Cerebellar nuclear complex (tissue), 1 donor: ENCODE results near the gene COL4A5.
"Not testable (repeated sequence)": the region's sequence is repeated elsewhere in the genome, so short reads cannot be mapped to it uniquely, and the experiment has no call there.

Experiments used
- DNase-seq, 2 experiments: peaks; one replicate each; lab custom pipeline; 2025; lab: John Stamatoyannopoulos, UW

COL4A5 gene

GRCh38 chrX:108439426-108439942 lies at the start of gene COL4A5:
TSS of gene COL4A5 (plus strand) at chrX:108439838. CDS start at chrX:108440126, 288 bp downstream.
- DNase-seq = no peak

DNA sequence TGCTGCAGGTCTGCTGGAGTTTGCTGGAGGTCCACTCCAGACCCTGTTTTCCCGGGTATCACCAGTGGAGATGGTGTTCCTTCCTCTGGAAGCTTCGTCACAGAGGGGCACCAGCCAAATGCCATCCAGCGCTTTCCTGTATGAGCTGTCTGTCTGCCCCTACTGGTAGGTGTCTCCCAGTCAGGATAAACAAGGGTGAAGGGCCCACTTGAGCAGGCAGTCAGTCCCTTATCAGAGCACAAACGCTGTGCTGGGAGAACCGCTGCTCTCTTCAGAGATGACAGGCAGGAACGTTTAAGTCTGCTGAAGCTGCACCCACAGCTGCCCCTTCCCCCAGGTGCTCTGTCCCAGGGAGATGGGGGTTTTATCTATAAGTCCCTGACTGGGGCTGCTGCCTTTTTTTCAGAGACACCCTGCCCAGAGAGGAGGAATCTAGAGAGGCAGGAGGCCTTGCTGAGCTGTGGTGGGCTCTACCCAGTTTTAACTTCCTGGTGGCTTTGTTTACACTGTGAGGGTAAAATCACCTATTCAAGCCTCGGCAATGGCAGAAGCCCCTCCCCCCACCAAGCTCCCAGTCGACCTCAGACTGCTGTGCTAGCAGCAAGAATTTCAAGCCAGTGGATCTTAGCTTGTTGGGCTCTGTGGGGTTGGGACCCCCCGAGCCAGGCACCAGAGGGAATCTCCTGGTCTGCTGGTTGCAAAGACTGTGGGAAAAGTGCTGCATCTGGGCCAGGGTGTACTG lies 48.5 kb upstream of the COL4A5 start:
- not testable (repeated sequence) for DNase-seq

DNA sequence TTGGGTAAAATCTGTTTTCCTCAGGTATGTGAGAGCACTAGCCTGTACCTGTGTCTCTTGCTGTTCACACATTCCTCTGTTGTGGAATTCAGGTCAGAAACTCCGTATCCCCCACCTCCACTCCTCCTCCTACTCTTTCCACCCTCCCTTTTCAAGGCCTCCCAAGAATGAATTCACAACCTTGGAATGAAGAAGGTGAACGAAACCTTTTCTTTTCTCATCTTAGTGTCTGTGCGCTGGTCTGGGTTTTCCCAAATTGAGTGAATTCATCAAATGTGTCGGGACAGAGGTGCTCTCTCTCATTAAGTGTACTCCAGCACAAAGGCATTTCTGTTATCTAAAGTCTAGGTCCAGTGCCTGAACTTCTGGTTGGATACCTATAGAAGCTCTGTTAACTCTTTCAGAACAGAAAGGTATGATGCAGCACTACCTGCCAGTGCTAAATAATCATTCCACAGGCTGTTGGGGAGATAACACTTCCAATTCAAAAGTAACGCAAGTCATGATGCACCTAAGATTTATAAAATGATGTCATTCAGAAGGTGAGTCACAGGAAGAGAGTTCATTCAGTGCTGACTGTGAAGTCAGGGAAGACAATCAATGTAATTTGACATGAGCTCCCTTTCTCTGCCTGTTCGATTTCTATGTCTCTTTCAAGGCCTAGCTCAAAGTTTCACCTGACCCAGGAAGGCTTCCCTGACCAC lies 43.3 kb upstream of the COL4A5 start:
- DNase-seq = no peak

GRCh38 chrX:108396986-108397385 lies 42.7 kb upstream of the COL4A5 start:
- no peak for DNase-seq

GRCh38 chrX:108397627-108398391 lies 41.8 kb upstream of the COL4A5 start:
- no peak for DNase-seq

DNA sequence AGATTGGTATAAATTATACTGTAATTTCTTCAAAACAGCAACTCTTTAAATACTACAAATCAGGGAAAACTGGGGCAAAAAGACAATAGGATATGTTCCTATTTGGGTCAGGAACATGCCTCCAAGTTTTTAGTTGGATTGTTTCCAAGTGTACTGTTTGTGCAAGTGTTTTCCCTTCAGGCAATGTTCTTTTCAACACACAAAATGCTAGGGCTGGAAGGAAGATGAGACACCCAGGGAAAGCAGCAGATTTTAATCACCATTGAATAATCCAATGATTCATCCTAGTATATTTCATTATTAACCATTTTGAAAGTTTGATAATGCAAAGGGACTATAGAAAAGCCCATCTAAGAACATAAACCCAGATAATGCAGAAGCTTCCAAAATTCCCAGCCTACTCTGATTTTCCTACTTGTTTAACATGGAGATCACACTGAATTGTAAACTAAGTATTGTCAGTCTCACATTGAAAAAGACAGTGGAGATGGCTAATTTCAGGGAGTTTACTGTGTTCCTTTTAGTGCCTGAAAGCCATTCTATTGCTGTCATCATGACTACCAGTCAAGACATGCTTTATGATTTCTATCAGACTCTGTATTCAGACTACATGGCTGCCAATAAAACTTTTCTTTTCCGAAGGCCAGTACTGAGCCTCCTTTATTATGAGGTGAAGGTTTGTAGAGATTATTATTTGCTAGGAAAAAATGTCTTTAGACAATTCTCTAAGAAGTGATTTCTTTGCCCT lies 40.0 kb upstream of the COL4A5 start:
- no peak for DNase-seq

DNA sequence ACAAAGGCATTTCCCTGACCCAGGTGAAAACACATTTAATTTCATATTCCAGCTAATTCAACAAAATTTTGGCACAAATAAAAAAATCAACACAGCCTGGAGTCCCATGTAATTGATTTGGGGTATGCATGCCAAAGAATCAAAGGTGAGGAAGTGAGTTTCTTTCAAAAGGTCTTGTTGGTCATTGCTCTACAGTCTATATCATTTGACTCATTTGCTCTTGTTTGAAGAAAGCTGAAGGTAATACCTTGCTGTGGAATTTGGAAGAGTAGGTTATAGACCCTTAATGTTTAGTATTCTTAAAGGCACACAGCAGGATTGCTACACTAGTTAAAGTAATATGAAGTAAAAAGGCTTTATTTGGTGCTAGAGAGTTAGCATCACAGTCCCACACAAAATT lies 26.9 kb upstream of the COL4A5 start:
- no peak for DNase-seq

DNA sequence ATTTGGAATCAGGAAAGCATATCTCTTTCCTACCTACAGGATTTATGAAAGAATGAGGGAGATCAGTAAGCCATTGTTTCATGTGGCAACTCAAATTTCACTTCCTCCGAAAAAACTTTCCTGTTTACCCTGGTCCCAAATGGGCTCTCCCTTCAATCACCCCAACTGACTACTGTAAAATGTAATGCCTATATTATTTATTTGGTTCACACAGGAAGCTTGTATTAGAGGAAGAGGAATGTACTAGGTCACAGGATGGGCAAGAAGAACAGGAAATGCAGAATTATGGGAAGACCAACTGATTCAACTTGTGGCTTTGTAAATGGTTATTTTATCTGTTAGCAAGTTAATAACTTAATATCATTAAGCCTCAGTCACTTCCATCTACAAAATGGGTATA lies 24.5 kb upstream of the COL4A5 start:
- DNase-seq = no peak

GRCh38 chrX:108415891-108416290 lies 23.7 kb upstream of the COL4A5 start:
- DNase-seq = no peak

GRCh38 chrX:108417257-108417656 lies 22.4 kb upstream of the COL4A5 start:
- no peak for DNase-seq

- DNase-seq = no peak
Observed at GRCh38 chrX:108419401-108419800, 20.2 kb upstream of the COL4A5 start.

DNA sequence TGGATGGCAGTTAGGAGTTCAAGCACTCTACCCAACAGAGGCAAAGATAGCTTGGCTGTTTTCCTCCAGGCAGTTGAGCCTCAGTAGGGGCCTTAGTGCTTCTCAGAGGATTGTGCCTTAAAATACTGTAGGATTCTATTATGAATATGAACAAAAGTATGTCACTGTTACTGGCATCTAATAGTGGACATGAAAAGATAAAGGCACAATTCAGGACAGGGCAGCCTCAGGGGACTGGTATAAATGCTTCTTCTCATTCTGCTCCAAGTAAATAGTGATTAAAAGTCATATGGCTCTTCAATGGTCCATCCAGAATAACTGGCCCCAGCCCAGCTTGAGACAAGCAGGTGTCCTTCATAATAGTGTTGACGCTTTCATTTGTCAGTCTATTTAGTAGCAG lies 19.2 kb upstream of the COL4A5 start:
- no peak for DNase-seq

GRCh38 chrX:108426262-108426661 lies 13.4 kb upstream of the COL4A5 start:
- no peak for DNase-seq

DNA sequence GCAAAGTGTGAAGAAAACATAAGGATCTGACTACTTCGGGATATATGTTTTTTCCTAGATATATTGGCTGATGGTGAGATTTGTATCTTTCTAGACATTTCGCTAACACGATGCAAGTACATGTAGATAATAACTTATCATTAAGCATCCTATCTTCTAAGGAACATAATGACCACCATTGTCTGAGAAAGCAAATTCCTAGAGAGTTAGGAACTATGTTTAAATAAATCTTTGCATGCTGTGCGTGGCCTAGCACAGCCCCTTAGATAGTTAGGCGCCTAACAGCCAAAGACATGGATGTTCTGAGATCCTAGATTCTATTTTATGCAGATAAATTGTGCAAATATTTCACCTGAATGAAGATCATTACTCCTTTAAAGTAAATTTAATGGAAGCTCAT lies 4.4 kb upstream of the COL4A5 start:
- no peak for DNase-seq

- no peak for DNase-seq
Observed at GRCh38 chrX:108437349-108438109, 2.1 kb upstream of the COL4A5 start.

DNA sequence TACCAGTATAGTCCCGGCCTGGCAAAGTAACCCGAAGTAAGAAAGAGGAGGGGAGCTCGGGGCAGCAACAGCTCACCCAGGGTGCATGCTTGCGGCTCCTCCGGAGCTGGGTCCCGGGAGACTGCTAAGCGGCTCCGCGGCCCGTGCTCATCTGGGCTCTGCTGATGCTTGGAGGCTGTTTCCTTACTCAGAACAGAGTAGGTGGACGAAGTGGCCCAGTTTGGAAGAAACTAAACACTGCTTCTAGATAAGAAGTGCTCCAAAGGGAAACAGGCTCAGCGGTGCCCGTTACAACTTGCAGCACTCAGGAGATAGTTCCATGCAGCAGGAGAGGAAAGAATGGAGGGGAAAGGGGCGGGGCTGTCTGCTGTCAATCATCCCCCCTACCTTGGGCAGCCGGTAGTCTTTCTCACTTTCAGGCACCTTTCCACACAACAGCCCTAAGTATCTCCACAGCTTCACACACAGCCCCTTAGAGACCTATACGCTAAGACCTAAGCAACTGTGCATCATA lies 1.5 kb upstream of the COL4A5 start, which contains the start of gene COL4A6:
Gene COL4A6 (minus strand): TSS at position 313 of the 514 bp plus-strand sequence. CDS start 226 bp downstream, at position 87.
- DNase-seq = no peak

- no peak for DNase-seq
Observed at GRCh38 chrX:108439961-108440696, 491 bp downstream of the COL4A5 start.

- DNase-seq = no peak
Observed at GRCh38 chrX:108442901-108443464, 3.3 kb downstream of the COL4A5 start.

- no peak for DNase-seq
Observed at GRCh38 chrX:108447303-108447702, 7.7 kb downstream of the COL4A5 start.

DNA sequence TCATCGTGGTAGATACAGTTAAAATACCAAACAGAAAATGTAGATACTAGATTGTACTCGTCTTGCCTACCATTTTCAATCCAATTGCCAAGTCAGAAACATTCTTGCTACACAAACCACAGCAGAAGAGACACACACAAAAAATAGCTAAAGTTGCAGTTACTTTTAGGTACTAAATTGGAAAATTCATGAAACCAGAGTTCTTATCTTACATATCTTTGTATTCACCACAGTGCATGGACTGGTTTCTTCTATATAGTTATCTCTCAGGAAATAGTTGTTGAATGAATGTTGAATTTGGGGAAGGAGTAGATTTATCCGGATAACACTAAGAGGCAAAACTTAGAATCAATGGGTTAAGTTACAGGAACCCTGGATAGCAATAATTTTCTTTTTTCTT lies 14.2 kb downstream of the COL4A5 start:
- no peak for DNase-seq
